Heart right ventricle (tissue), 16 donors: Measurements from ENCODE around the gene LHPP. TPM values are rescaled to one million over a fixed set of nuclear protein-coding genes. Genes with fewer than 3 reads are reported as not detected.
A peak's percentile ranks its signal among the peaks of the same experiment; 100 is the strongest.

Experiments used
- ATAC-seq, 8 donors: fragments of 200-7000 bp; cut with Tn5 transposase; one replicate each; pipeline ENCODE4 v1.9.1; 2020; ENCODE audit warnings: mild to moderate bottlenecking in 8 of 8, moderate library complexity in 8 of 8, moderate number of reproducible peaks in 1 of 8
- DNase-seq, 2 donors: peaks; one replicate each; pipeline ENCODE4 v3.0.0-alpha.2; 2020
- H3K27ac ChIP-seq, 10 donors: fragments of 200-600 bp; sonication (generic) in 2 of 10; one replicate each; pipeline versions ENCODE4 v1.5.0 to v1.8.0; 2020 to 2022; ENCODE audit warnings: mild to moderate bottlenecking in 3 of 10
- H3K27me3 ChIP-seq, 7 donors: fragments of 200-600 bp; one replicate each; pipeline ENCODE4 v1.8.0; 2021 to 2022; ENCODE audit warnings: mild to moderate bottlenecking in 2 of 7
- H3K36me3 ChIP-seq, 9 donors: fragments of 200-600 bp; sonication (generic) in 1 of 9; one replicate each; pipeline versions ENCODE4 v1.5.0 to v1.8.0; 2020 to 2022; ENCODE audit warnings: mild to moderate bottlenecking in 2 of 9
- H3K4me1 ChIP-seq, 9 donors: fragments of 200-600 bp; sonication (generic) in 1 of 9; one replicate each; pipeline versions ENCODE4 v1.5.0 to v1.8.0; 2020 to 2022; ENCODE audit warnings: mild to moderate bottlenecking in 4 of 9
- H3K4me3 ChIP-seq, 10 donors: fragments of 200-600 bp; sonication (generic) in 2 of 10; one replicate each; pipeline versions ENCODE4 v1.5.0 to v1.8.0; 2020 to 2022; ENCODE audit warnings: mild to moderate bottlenecking in 7 of 10, moderate library complexity in 2 of 10
- H3K9me3 ChIP-seq, 11 donors: fragments of 200-600 bp in 10 of 11; sonication (generic) in 2 of 11; one replicate each; pipeline versions ENCODE4 v1.5.0 to v1.8.0; 2013 to 2022; ENCODE audit warnings: mild to moderate bottlenecking in 2 of 11, control low read depth in 1 of 11, moderate library complexity in 1 of 11
- WGBS, 2 donors: extraction: QIAGEN DNeasy Blood & Tissue Kit; methylation state at CpG; one replicate each; pipeline ENCODE4 v1.1.7; 2013; ENCODE audit warnings: inconsistent platforms in 1 of 2; 5-methylcytosine and 5-hydroxymethylcytosine counted together
- intact Hi-C, 10 donors: fragments of 100-400 bp; cut with DNase I; formaldehyde crosslinking; loops; one replicate each; pipeline versions ENCODE4 v1.11.1 to v1.14.2; 2022
- polyA plus RNA-seq, 2 donors: library from polyadenylated mRNA; stranded (reverse); fragments of 200-250 nt; gene quantifications; one replicate each; pipeline ENCODE4 v1.2.3, GENCODE V29; 2013
- total RNA-seq, 10 donors: library from RNA; stranded (reverse); fragmentation: NEBNext Ultra II Directional in 3 of 10; extraction: Animal tissue kit (Norgen Biotek cat#: 25700) in 3 of 10; gene quantifications; one replicate each; pipeline versions ENCODE4 v1.2.1 to v1.2.4, GENCODE V29; 2021 to 2023
- TF ChIP-seq, protein P1 (sequence below), 9 donors: fragments of 200-600 bp; sonication (generic) in 2 of 9; IDR thresholded peaks; one replicate each; pipeline versions ENCODE4 v1.5.0 to v1.8.0; 2021 to 2022; ENCODE audit warnings: antibody characterized with exemption in 9 of 9, mild to moderate bottlenecking in 5 of 9, moderate library complexity in 1 of 9
- donor health status: Arrhythmogenic right ventricular cardiomyopathy.
- donor health status: ischemic (EF 13 %, LVEDD 7.1; RV severe dilation, severe dysfunction).
- donor health status: healthy with polysubstance abuse.
- donor health status: DM: no; HTN: yes; CAD: no.
- donor health status: DM: no; HTN: no; CAD: no.
- donor health status: ischemic (EF 25% LVEDD 6.9; RV normal size, moderate dysfunction).
- donor health status: ischemic (EF 25% LVEDD 5.7; RV mildly dilated, moderate dysfunction).
- donor health status: healthy.
- donor health status: DM: yes; HTN: yes; CAD: no.
- donor health status: Ischemic cardiomyopathy.
- donor health status: ischemic (EF 35%, LVEDD 5.7; RV mildly dilated, moderate dysfunction).
- donor health status: nonischemic (EF 11% LVEDD 7.7; RV severe dilation, severe dysfunction).
- donor health status: DM: yes; HTN: yes; CAD: no.
- donor health status: PGD.
- donor health status: ischemic (EF 29% LVEDD 5.4; RV normal size, mild dysfunction).
- donor health status: nonischemic (EF 23%, LVEDD 6.1; RV moderate dilation, normal function).

LHPP gene
- total and polyA plus RNA-seq, 12 donors: 4.2 to 20.5 (median 11.7) TPM

DNA sequence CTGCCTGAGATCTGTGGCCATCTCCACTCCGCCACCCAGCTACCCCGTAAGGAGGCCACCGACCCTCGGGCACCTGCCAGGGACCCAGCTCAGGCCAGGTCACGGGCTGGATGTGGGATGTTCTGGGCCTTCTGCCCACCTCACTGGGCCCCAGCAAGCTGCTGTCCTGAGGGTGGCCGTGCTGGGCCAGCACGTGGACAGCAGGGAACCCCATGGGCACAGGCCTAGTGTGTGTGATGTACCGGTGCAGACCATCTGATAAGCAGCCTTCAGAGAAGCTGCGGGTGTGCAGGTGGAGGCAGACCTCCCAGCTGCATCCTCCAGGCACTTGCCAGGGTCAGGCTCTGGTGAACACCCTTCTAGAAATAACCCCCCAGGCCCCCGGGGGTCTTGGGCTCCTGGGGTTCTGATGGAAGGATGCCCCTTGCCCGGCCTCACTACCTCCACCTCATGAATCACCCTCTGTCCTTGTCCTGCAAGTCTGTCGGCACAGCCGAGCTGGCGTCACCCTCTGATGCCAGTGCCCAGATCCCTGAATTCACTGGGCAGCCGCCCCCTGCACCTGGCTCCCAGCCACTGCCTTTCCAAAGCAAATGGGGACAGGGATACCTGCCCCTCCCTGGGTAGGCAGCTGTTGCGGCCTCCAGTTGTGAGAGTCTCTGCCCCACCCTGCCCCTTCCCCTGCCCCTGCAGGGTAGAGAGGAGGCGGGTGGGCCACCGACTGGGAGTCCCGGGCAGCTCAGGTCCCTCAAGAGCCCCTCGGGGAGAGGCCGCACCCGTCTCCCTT lies 142.8 kb downstream of the LHPP start:
- TF ChIP-seq, protein P1, sequence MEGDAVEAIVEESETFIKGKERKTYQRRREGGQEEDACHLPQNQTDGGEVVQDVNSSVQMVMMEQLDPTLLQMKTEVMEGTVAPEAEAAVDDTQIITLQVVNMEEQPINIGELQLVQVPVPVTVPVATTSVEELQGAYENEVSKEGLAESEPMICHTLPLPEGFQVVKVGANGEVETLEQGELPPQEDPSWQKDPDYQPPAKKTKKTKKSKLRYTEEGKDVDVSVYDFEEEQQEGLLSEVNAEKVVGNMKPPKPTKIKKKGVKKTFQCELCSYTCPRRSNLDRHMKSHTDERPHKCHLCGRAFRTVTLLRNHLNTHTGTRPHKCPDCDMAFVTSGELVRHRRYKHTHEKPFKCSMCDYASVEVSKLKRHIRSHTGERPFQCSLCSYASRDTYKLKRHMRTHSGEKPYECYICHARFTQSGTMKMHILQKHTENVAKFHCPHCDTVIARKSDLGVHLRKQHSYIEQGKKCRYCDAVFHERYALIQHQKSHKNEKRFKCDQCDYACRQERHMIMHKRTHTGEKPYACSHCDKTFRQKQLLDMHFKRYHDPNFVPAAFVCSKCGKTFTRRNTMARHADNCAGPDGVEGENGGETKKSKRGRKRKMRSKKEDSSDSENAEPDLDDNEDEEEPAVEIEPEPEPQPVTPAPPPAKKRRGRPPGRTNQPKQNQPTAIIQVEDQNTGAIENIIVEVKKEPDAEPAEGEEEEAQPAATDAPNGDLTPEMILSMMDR (IDR thresholded peaks at IDR 0.05): no peak
- WGBS, 2 donors: 86 to 87% methylated on average over 22 of the region's 22 CpGs
- Histone ChIP-seq H3K27ac (no peak overlapping the region), H3K4me1 (no peaks in the 10 kb centered on the region), H3K36me3 (no peaks in the 10 kb centered on the region), H3K27me3 (no peaks in the 10 kb centered on the region), H3K9me3 (no peaks in the 10 kb centered on the region), H3K4me3 (no peak overlapping the region)
- ATAC-seq: no peak
- intact Hi-C loops: no loop called here
- peak in 1 of 2 donors; percentile 9 for DNase-seq

DNA sequence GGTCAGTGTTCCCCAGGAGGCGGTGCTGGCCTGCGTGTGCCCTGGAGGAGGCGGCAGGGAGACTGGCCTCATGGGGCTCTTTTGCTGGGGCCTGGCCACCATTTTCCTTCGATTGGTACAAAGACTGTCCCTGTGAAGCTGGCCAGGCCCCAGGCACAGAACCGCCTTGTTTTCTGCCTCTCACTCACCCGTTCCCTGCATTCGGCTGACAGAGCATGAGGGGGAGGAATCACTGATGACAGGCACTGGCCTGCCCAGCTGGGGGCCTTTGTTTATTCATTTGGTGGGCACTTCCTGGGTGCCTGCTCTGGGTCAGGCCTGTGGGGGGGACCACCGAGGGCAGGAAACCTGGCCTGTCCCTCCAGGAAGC lies 143.4 kb downstream of the LHPP start:
- no peaks in the 10 kb centered on the region for H3K4me1 ChIP-seq
- no peaks in the 10 kb centered on the region for H3K36me3 ChIP-seq
- 79 to 82% methylated on average over 8 of the region's 8 CpGs for WGBS, 2 donors
- no peaks in the 10 kb centered on the region for H3K9me3 ChIP-seq
- no peaks in the 10 kb centered on the region for H3K27me3 ChIP-seq
- intact Hi-C loops: no loop called here
- ATAC-seq (no peak), DNase-seq (no peak)
- no peak overlapping the region for H3K4me3 ChIP-seq
- TF ChIP-seq, protein P1 (IDR thresholded peaks at IDR 0.05): no peak
- no peak overlapping the region for H3K27ac ChIP-seq

DNA sequence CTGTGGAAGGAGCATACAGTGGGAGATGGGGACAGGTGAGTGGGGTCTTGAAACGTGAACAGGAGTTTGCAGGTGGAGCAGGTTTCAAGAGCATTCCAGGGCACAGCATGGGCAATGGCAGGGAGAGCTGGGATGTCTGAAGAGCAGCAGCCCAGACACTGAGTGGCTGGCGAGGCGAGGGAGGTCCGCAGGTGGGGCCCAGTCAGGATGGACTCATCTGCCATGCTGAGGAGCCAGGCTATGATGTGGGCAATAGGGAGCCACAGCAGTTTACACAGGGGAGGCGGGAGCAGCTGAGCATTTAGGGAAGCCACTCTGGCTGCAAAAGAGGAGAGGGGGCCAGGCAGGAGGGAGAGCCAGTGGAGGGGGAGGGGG lies 143.8 kb downstream of the LHPP start:
- TF ChIP-seq, protein P1 (IDR thresholded peaks at IDR 0.05): no peak

DNA sequence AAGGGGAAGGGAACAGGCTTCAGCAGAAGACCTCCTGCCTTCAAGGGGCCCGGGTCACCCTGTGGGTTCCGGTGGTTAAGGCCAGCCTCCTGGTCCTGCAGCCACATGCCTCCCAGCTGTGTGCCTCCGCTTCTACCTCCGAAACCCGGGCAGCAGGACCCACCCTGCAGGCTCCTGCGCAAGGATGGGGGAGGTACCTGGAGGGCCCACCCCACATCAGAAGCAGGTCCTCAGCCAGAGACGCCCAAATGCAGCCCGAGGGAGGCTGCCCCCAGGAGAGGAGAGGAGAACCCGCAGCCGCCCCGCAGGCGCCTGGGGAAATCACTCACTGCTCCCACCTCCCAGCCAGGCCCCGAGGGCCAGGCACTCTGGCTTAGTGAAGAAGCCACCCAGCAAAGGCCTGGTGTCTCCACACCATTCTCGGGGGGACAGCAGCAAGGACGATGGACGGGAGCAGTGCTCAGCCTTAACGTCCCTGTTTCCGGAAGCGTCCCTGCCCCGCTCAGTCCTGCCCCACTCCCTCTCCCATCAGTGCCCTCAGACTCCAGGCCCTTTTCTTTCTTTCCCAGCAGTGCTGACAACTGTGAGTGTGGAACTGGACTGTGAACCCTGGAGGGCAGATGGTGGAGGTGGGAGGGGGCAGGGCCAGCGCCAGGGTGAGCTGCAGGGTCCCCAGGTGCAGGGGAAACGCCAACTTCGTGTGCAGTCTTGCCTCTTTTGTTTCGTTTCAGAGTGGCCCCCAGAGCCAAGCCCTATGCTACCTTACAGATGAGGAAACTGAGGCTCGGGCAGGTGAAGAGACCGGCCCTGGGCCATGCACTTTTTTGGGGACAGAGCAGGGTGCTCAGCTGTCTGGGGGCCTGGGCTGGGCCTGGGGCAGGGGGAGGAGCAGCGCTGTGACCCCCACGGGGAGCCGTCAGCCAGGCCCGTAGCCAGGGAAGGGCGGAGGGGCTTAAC lies 144.5 kb downstream of the LHPP start:
- DNase-seq (peak in 1 of 2 donors; percentile 6), ATAC-seq (no peak)
- intact Hi-C loops: no loop called here
- 80 to 82% methylated on average over 31 of the region's 31 CpGs for WGBS, 2 donors
- TF ChIP-seq, protein P1 (IDR thresholded peaks at IDR 0.05): no peak
- no peaks in the 10 kb centered on the region for H3K9me3 ChIP-seq
- H3K4me1 ChIP-seq: peaks cover 0 to 2% (median 0%) of the 10 kb centered on the region in 9 donors
- H3K4me3 ChIP-seq: no peak overlapping the region
- no peaks in the 10 kb centered on the region for H3K27me3 ChIP-seq
- H3K27ac ChIP-seq: no peak overlapping the region
- H3K36me3 ChIP-seq: no peaks in the 10 kb centered on the region

More for the DNA sequence above, 143.8 kb downstream of the LHPP start:
- Histone ChIP-seq H3K27me3 (no peaks in the 10 kb centered on the region), H3K27ac (no peak overlapping the region), H3K4me3 (no peak overlapping the region), H3K9me3 (no peaks in the 10 kb centered on the region), H3K36me3 (no peaks in the 10 kb centered on the region), H3K4me1 (no peaks in the 10 kb centered on the region)
- ATAC-seq (no peak), DNase-seq (peak in 1 of 2 donors; percentile 2)
- intact Hi-C loops: no loop called here
- 89 to 94% methylated on average over 5 of the region's 5 CpGs for WGBS, 2 donors
